Esophagus squamous epithelium (tissue), 5 donors: ENCODE data around the gene TCN2. TPM values are rescaled to one million over a fixed set of nuclear protein-coding genes. Genes with fewer than 3 reads are reported as not detected.

Experiments used
- DNase-seq: peaks from one replicate; lab custom pipeline; 2025; lab: John Stamatoyannopoulos, UW
- H3K27ac ChIP-seq, 4 donors: fragments of 200-600 bp; sonication (generic); one replicate each; pipeline ENCODE4 v1.5.1; 2016 to 2019; ENCODE audit warnings: mild to moderate bottlenecking in 1 of 4
- H3K27me3 ChIP-seq, 4 donors: fragments of 200-600 bp; sonication (generic); 1 replicate in 3 of 4; 2 replicates in 1 of 4; pipeline versions ENCODE4 v1.5.1 to v1.6.0; 2017 to 2021; ENCODE audit warnings: antibody characterized with exemption in 1 of 4
- H3K36me3 ChIP-seq, 3 donors: fragments of 200-600 bp; sonication (generic); one replicate each; pipeline ENCODE4 v1.5.1; 2016 to 2019
- H3K4me1 ChIP-seq, 3 donors: fragments of 200-600 bp; sonication (generic); one replicate each; pipeline ENCODE4 v1.5.1; 2017 to 2019
- H3K4me3 ChIP-seq, 4 donors: fragments of 200-600 bp; sonication (generic); 1 replicate in 3 of 4; 2 replicates in 1 of 4; pipeline ENCODE4 v1.5.1; 2016 to 2019; ENCODE audit warnings: mild to moderate bottlenecking in 2 of 4, moderate library complexity in 1 of 4
- H3K9me3 ChIP-seq, 3 donors: fragments of 200-600 bp; sonication (generic); one replicate each; pipeline ENCODE4 v1.5.1; 2016 to 2019
- POLR2A ChIP-seq, 4 donors: fragments of 450-650 bp; IDR thresholded peaks; one replicate each; pipeline ENCODE4 v1.6.1; 2017; ENCODE audit warnings: antibody characterized with exemption in 4 of 4, mild to moderate bottlenecking in 4 of 4, moderate library complexity in 3 of 4
- WGBS, 2 donors: methylation state at CpG; one replicate each; pipeline ENCODE4 v1.1.5; 2018; 5-methylcytosine and 5-hydroxymethylcytosine counted together
- intact Hi-C: fragments of 100-400 bp; cut with DNase I; formaldehyde crosslinking; loops from one replicate; pipeline ENCODE4 v1.15.0; 2022
- total RNA-seq, 4 donors: library from RNA; depleted of rRNA; stranded (reverse); fragments of >200 nt; gene quantifications; one replicate each; pipeline ENCODE4 v1.1.0, GENCODE V29; 2016
- TF ChIP-seq, protein P1 (sequence below), 6 experiments: fragments of 450-650 bp in 4 of 6; fragments of 200-600 bp in 2 of 6; sonication (generic) in 2 of 6; IDR thresholded peaks; one replicate each; pipeline ENCODE4 v1.5.1; 2016 to 2019; ENCODE audit warnings: antibody characterized with exemption in 6 of 6, mild to moderate bottlenecking in 4 of 6, moderate library complexity in 4 of 6
- donor health status: DM: yes; HTN: yes; CAD: no.

Gene TCN2
- total RNA-seq, 4 donors from 2014 or later, result 1.9 to 20.4 (median 10.4) TPM

DNA sequence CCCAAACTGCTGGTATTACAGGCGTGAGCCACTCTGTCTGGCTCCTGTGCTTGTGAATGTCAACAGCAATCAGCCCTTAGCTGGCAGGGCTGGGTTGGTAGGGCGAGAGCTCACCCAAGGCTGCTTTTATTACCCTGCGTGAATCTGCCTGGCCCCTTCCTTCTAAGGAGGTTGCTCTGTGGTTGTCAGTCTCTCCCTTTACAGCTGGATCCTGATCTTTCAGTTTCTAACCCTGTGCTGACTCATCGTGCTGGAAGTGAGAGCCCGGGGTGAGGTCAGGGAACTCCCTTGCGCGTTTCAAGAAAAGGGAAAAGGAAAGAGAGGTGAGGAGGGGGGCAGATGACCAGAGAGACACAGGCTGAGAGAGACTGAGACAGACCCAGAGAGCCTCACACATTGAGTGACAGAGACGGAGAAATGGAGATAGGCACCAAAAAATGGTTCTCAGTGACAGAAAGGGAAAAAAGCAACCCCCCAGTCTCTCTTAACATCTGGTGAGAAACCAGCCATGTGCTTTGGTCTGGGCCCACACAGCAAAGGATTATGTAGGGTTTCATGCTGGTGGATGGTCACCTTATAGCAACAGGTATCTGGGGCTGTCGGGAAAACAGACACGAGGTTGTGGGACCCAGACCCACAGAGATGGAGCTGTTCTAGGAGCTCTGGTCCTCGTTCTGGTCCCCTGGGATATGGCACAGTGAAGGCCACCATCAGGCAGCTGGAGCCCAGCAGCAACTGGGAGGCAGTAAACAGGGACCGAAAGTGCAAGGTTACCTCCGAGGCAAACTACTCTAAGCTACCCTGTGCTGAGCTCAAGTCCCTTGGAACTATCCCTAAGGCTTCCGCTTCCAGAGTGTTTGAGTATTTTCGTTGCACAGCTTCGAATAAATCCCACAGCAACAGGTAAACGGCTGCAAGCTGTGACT is 2.5 kb downstream of the TCN2 start:
- intact Hi-C loops, result loop anchor here (5.0 kb wide), 1 partner anchor 337 kb away; no protein-coding TSS in a partner anchor
- Histone ChIP-seq H3K4me1 (peaks cover 27 to 55% (median 32%) of the 10 kb centered on the region in 3 donors), H3K27ac (peak overlapping the region; percentile 48 to 77 (median 76)), H3K9me3 (no peaks in the 10 kb centered on the region), H3K4me3 (peak overlapping the region in 1 of 4 donors; percentile 9), H3K27me3 (no peaks in the 10 kb centered on the region), H3K36me3 (peaks cover 0 to 26% (median 0%) of the 10 kb centered on the region in 3 donors)
- no peak for DNase-seq
- TF ChIP-seq, protein P1, sequence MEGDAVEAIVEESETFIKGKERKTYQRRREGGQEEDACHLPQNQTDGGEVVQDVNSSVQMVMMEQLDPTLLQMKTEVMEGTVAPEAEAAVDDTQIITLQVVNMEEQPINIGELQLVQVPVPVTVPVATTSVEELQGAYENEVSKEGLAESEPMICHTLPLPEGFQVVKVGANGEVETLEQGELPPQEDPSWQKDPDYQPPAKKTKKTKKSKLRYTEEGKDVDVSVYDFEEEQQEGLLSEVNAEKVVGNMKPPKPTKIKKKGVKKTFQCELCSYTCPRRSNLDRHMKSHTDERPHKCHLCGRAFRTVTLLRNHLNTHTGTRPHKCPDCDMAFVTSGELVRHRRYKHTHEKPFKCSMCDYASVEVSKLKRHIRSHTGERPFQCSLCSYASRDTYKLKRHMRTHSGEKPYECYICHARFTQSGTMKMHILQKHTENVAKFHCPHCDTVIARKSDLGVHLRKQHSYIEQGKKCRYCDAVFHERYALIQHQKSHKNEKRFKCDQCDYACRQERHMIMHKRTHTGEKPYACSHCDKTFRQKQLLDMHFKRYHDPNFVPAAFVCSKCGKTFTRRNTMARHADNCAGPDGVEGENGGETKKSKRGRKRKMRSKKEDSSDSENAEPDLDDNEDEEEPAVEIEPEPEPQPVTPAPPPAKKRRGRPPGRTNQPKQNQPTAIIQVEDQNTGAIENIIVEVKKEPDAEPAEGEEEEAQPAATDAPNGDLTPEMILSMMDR (IDR thresholded peaks at IDR 0.05), result no peak
- peak in 1 of 4 donors; percentile 34 for TF ChIP-seq POLR2A (IDR thresholded peaks at IDR 0.05)
- WGBS, 2 donors, result 42 to 55% methylated on average over 12 to 14 of the region's 17 CpGs

DNA sequence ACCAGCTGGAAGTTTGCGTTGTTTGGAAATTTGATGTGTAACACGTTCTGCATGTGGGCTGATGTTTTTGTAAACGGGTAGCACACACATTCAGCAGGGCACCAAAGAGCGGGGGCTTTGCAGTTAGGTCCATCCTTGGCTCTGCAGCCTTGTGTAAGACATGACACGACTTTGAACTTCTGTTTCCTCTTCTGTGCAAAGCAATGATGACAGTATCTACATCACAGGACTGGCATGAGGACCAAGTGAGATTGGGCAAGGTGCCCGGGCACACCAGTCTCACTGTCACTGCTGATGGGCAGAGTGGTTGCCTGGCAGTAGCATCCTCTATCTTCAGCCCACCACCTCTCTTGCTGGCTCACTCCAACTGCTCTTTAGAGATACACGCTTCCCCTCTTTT is 3.3 kb downstream of the TCN2 start:
- H3K9me3 ChIP-seq, result no peaks in the 10 kb centered on the region
- intact Hi-C loops, result no loop called here
- TF ChIP-seq POLR2A (IDR thresholded peaks at IDR 0.05), result no peak
- TF ChIP-seq, protein P1 (IDR thresholded peaks at IDR 0.05), result no peak
- peak overlapping the region in 2 of 4 donors; percentile 77 for H3K27ac ChIP-seq
- DNase-seq, result no peak
- H3K4me1 ChIP-seq, result peaks cover 27 to 54% (median 32%) of the 10 kb centered on the region in 3 donors
- no peaks in the 10 kb centered on the region for H3K27me3 ChIP-seq
- no peak overlapping the region for H3K4me3 ChIP-seq
- WGBS, 2 donors, result 54 to 67% methylated on average over 7 of the region's 7 CpGs
- H3K36me3 ChIP-seq, result peaks cover 0 to 30% (median 0%) of the 10 kb centered on the region in 3 donors

DNA sequence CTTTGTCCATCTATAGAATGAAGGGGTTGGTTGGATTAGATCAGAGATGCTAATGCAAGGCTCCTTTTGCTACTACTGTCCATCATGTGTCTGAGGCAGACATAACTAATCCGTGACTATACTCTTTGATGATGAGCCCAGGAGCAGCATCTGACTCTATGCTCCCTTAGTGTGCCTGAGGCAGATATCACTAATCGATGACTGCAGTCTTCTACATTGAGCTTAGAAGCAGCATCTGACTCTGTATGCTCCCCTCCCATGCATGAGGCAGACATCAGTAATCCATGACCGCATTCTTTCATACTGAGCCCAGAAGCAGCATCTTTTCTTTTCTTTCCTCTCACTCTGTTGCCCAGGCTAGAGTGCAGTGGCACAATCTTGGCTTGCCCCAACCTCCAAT is 4.2 kb downstream of the TCN2 start:
- intact Hi-C loops, result no loop called here
- H3K4me1 ChIP-seq, result peaks cover 26 to 45% (median 27%) of the 10 kb centered on the region in 3 donors
- no peaks in the 10 kb centered on the region for H3K27me3 ChIP-seq
- H3K27ac ChIP-seq, result no peak overlapping the region
- no peak overlapping the region for H3K4me3 ChIP-seq
- DNase-seq, result no peak
- H3K9me3 ChIP-seq, result no peaks in the 10 kb centered on the region
- H3K36me3 ChIP-seq, result peaks cover 0 to 35% (median 0%) of the 10 kb centered on the region in 3 donors
- 75 to 82% methylated on average over 3 of the region's 3 CpGs for WGBS, 2 donors
- no peak for TF ChIP-seq POLR2A (IDR thresholded peaks at IDR 0.05)
- TF ChIP-seq, protein P1 (IDR thresholded peaks at IDR 0.05), result no peak

DNA sequence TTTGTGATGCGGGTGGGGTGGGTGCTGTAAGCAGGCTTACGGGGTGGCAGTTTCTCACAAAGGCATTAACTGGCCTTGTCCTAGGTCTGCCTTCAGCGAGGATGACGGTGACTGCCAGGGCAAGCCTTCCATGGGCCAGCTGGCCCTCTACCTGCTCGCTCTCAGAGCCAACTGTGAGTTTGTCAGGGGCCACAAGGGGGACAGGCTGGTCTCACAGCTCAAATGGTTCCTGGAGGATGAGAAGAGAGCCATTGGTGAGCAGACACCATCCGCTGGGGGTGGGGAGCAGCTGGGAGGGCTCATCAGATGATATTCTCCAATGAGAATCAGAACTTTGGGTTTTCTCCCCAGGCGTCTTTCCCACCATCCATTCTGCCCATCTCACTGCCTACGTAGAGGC is 5.8 kb downstream of the TCN2 start:
- no peaks in the 10 kb centered on the region for H3K9me3 ChIP-seq
- no peak overlapping the region for H3K27ac ChIP-seq
- no peak for DNase-seq

More for the DNA sequence above, 5.8 kb downstream of the TCN2 start:
- WGBS, 2 donors, result 88 to 99% methylated on average over 4 to 5 of the region's 8 CpGs
- H3K27me3 ChIP-seq, result no peaks in the 10 kb centered on the region
- H3K4me1 ChIP-seq, result peaks cover 18 to 29% (median 22%) of the 10 kb centered on the region in 3 donors
- H3K4me3 ChIP-seq, result no peak overlapping the region
- TF ChIP-seq, protein P1 (IDR thresholded peaks at IDR 0.05), result no peak
- TF ChIP-seq POLR2A (IDR thresholded peaks at IDR 0.05), result no peak
- H3K36me3 ChIP-seq, result peaks cover 0 to 39% (median 0%) of the 10 kb centered on the region in 3 donors
- intact Hi-C loops, result no loop called here
